Neural cell (in vitro differentiated cells): ENCODE measurements around the gene AHI1.

Experiments
- EZH2 ChIP-seq: fragments of 200-600, 300-800 bp; shearing (Covaris generic), sonication (generic); IDR thresholded peaks from 2 replicates; pipeline ENCODE4 v1.6.1; 2014; ENCODE audit warnings: antibody characterized with exemption, low read length, borderline replicate concordance, mild to moderate bottlenecking; ENCODE audit not compliant: insufficient read depth, poor library complexity, severe bottlenecking
- POLR2AphosphoS5 ChIP-seq: IDR thresholded peaks from 2 replicates; pipeline ENCODE4 v1.6.1; 2012
- RAD21 ChIP-seq: fragments of 450-650 bp; conservative IDR thresholded peaks from 2 replicates; pipeline ENCODE4 v1.6.1; 2014; ENCODE audit warnings: antibody characterized with exemption, mild to moderate bottlenecking, moderate library complexity
- TAF1 ChIP-seq: IDR thresholded peaks from 2 replicates; pipeline ENCODE4 v1.6.1; 2012; ENCODE audit warnings: low read depth
- TF ChIP-seq, protein P1 (sequence below): fragments of 450-650 bp; IDR thresholded peaks from 2 replicates; pipeline ENCODE4 v1.5.1; 2014; ENCODE audit warnings: antibody characterized with exemption, mild to moderate bottlenecking, moderate library complexity; ENCODE audit not compliant: poor library complexity, severe bottlenecking
- TF ChIP-seq, protein P2 (sequence below): IDR thresholded peaks from 2 replicates; pipeline ENCODE4 v1.6.1; 2012; ENCODE audit warnings: borderline replicate concordance

DNA sequence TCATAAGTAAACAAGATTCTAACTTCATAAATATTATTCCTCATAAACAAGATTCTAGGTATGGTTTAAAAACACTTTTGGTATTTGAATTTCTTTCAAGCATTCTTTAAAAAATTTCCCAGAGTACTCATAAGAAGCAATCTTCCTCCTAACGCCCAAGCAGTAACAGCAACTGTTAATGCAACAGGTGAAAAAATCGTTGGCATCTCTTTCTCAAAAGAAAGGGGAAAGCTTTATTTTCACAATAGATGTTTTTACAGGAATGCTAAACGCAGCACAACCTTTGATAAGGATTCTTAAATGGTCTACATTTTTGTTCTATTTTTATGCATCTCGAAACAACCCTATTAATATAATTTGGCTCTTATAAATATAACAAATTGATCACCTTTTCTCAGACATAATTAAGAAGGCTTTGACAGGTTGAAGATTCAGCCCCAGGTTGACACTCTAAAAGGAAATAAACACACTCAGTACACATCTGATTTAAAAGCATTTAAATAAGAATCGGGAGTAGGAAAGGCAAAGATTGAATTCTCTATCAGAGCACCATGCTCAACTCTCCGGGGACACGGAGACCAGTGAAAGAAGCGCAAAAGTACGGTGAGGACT, 634 bp downstream of the AHI1 start:
- no peak for TF ChIP-seq POLR2AphosphoS5
- TF ChIP-seq TAF1 = no peak
- TF ChIP-seq RAD21 = no peak
- TF ChIP-seq, protein P1, sequence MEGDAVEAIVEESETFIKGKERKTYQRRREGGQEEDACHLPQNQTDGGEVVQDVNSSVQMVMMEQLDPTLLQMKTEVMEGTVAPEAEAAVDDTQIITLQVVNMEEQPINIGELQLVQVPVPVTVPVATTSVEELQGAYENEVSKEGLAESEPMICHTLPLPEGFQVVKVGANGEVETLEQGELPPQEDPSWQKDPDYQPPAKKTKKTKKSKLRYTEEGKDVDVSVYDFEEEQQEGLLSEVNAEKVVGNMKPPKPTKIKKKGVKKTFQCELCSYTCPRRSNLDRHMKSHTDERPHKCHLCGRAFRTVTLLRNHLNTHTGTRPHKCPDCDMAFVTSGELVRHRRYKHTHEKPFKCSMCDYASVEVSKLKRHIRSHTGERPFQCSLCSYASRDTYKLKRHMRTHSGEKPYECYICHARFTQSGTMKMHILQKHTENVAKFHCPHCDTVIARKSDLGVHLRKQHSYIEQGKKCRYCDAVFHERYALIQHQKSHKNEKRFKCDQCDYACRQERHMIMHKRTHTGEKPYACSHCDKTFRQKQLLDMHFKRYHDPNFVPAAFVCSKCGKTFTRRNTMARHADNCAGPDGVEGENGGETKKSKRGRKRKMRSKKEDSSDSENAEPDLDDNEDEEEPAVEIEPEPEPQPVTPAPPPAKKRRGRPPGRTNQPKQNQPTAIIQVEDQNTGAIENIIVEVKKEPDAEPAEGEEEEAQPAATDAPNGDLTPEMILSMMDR = no peak
- no peak for TF ChIP-seq EZH2
- TF ChIP-seq, protein P2, sequence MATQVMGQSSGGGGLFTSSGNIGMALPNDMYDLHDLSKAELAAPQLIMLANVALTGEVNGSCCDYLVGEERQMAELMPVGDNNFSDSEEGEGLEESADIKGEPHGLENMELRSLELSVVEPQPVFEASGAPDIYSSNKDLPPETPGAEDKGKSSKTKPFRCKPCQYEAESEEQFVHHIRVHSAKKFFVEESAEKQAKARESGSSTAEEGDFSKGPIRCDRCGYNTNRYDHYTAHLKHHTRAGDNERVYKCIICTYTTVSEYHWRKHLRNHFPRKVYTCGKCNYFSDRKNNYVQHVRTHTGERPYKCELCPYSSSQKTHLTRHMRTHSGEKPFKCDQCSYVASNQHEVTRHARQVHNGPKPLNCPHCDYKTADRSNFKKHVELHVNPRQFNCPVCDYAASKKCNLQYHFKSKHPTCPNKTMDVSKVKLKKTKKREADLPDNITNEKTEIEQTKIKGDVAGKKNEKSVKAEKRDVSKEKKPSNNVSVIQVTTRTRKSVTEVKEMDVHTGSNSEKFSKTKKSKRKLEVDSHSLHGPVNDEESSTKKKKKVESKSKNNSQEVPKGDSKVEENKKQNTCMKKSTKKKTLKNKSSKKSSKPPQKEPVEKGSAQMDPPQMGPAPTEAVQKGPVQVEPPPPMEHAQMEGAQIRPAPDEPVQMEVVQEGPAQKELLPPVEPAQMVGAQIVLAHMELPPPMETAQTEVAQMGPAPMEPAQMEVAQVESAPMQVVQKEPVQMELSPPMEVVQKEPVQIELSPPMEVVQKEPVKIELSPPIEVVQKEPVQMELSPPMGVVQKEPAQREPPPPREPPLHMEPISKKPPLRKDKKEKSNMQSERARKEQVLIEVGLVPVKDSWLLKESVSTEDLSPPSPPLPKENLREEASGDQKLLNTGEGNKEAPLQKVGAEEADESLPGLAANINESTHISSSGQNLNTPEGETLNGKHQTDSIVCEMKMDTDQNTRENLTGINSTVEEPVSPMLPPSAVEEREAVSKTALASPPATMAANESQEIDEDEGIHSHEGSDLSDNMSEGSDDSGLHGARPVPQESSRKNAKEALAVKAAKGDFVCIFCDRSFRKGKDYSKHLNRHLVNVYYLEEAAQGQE = no peak
